Measurements from ENCODE around the gene FAM174C. TPM values are rescaled to one million over a fixed set of nuclear protein-coding genes. Genes with fewer than 3 reads are reported as not detected.

The FAM174C gene
- total RNA-seq, 1 experiment from 2014 or later: 77.1 TPM

DNA sequence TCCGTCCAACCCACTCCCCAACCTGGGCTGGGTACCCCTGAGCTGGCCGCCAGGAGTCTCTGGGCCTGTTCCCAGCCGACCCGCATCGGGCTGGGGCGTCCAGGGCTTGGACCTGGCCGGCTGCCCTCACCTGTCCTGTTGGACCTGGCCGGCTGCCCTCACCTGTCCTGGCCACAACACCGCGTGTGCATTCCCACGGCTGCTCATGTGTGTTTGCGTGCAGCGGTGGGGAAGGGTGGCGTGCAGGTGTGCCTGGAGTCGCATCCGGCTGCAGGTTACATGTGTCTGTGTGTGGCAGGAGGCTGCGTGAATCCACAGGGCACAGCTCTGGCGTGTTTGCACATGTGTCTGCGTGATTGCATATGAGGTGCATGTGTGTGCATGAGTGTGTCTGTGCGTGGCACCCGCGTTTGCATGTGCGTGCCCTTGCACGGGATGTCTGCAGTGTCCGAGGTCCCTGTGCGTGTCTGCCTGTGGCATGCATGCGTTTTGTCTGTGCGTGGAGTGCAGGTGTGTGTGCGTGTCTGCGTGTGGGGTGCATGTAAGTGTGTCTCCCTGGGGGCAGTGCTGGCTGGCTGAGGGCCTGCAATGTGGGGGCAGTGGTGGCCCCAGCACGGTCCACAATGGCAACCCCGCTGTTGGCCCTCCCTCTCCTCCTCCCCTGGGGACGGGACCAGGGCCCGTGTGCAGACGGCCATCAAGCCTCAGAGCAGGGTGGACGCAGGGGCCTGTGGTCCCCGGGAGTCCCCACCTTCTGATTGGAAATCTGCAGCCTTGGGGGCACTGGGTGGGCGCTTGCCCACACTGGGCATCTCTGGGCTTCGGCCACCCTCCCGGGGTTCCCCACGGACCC is 13.7 kb downstream of the FAM174C start:
- Histone ChIP-seq H3K27ac (ENCODE audit: low read depth, low read length) (no peak overlapping the region), H3K9ac (ENCODE audit: low read length) (no peak overlapping the region)
- no TSS peak for BruUV-seq (replicated peaks)

More for the DNA sequence above, 13.7 kb downstream of the FAM174C start:
- H3K27me3 ChIP-seq (ENCODE audit: insufficient read depth, low read length): no peaks in the 10 kb centered on the region
- RAD21 ChIA-PET (ENCODE audit: low non-redundant PET in 1 of 2, low total read pairs in 2 of 2, uncharacterized antibody in 2 of 2, unreplicated experiment in 2 of 2): no interaction called here
- no peak overlapping the region for H3K4me3 ChIP-seq (replicated peaks in 1 of 2; ENCODE audit: low read depth in 1 of 2, low read length in 2 of 2)
- no peaks in the 10 kb centered on the region for H4K20me1 ChIP-seq (ENCODE audit: insufficient read depth)
- H3K9me3 ChIP-seq (ENCODE audit: control insufficient read depth in 1 of 2, insufficient read depth in 1 of 2, low read depth in 1 of 2, low read length in 2 of 2): no peaks in the 10 kb centered on the region
- no peaks in the 10 kb centered on the region for H3K36me3 ChIP-seq (ENCODE audit: control insufficient read depth in 1 of 2, insufficient read depth in 2 of 2, low read length in 2 of 2)
- no peaks in the 10 kb centered on the region for H3K79me2 ChIP-seq (ENCODE audit: insufficient read depth, low read length)
- H3K4me2 ChIP-seq (ENCODE audit: low read length): no peak overlapping the region
- no peak overlapping the region for H2AFZ ChIP-seq (ENCODE audit: low read depth, low read length, poor library complexity, severe bottlenecking)
- CTCF ChIA-PET: no interaction called here
- no peaks in the 10 kb centered on the region for H3K9me2 ChIP-seq (ENCODE audit: insufficient read depth)
- DNase-seq (ENCODE audit: low read depth, low spot score) (no peak), ATAC-seq (no peak)
- intact Hi-C loops (cut with micrococcal nuclease): no loop called here
- TF ChIP-seq, protein P1, sequence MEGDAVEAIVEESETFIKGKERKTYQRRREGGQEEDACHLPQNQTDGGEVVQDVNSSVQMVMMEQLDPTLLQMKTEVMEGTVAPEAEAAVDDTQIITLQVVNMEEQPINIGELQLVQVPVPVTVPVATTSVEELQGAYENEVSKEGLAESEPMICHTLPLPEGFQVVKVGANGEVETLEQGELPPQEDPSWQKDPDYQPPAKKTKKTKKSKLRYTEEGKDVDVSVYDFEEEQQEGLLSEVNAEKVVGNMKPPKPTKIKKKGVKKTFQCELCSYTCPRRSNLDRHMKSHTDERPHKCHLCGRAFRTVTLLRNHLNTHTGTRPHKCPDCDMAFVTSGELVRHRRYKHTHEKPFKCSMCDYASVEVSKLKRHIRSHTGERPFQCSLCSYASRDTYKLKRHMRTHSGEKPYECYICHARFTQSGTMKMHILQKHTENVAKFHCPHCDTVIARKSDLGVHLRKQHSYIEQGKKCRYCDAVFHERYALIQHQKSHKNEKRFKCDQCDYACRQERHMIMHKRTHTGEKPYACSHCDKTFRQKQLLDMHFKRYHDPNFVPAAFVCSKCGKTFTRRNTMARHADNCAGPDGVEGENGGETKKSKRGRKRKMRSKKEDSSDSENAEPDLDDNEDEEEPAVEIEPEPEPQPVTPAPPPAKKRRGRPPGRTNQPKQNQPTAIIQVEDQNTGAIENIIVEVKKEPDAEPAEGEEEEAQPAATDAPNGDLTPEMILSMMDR (IDR thresholded peaks at IDR 0.05 in 2 of 3, conservative IDR thresholded peaks at IDR 0.05 in 1 of 3; ENCODE audit: borderline replicate concordance in 1 of 3, insufficient read depth in 1 of 3, low read depth in 2 of 3, low read length in 2 of 3): no peak
- TF ChIP-seq POLR2AphosphoS5 (IDR thresholded peaks at IDR 0.05; ENCODE audit: low read depth, low read length) (no peak), SP1 (IDR thresholded peaks at IDR 0.05; ENCODE audit: low read depth) (no peak), EZH2 (IDR thresholded peaks at IDR 0.05) (no peak), CBX3 (IDR thresholded peaks at IDR 0.05; ENCODE audit: low read depth) (no peak), SIN3A (IDR thresholded peaks at IDR 0.05; ENCODE audit: low read depth) (no peak), ZFX (IDR thresholded peaks at IDR 0.05) (no peak), POLR2A (IDR thresholded peaks at IDR 0.05; ENCODE audit: borderline replicate concordance, extremely low read depth, insufficient read depth, insufficient read length) (no peak), EGR1 (IDR thresholded peaks at IDR 0.05; ENCODE audit: low read depth) (no peak), TCF7L2 (IDR thresholded peaks at IDR 0.05; ENCODE audit: borderline replicate concordance, extremely low read depth, insufficient read depth, insufficient read length) (no peak), JUND (IDR thresholded peaks at IDR 0.05) (no peak)
- TF ChIP-seq, protein P2, sequence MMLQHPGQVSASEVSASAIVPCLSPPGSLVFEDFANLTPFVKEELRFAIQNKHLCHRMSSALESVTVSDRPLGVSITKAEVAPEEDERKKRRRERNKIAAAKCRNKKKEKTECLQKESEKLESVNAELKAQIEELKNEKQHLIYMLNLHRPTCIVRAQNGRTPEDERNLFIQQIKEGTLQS (IDR thresholded peaks at IDR 0.05): no peak
- TF ChIP-seq, protein P3, sequence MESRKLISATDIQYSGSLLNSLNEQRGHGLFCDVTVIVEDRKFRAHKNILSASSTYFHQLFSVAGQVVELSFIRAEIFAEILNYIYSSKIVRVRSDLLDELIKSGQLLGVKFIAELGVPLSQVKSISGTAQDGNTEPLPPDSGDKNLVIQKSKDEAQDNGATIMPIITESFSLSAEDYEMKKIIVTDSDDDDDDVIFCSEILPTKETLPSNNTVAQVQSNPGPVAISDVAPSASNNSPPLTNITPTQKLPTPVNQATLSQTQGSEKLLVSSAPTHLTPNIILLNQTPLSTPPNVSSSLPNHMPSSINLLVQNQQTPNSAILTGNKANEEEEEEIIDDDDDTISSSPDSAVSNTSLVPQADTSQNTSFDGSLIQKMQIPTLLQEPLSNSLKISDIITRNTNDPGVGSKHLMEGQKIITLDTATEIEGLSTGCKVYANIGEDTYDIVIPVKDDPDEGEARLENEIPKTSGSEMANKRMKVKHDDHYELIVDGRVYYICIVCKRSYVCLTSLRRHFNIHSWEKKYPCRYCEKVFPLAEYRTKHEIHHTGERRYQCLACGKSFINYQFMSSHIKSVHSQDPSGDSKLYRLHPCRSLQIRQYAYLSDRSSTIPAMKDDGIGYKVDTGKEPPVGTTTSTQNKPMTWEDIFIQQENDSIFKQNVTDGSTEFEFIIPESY (IDR thresholded peaks at IDR 0.05; ENCODE audit: extremely low read depth, insufficient replicate concordance, low read length): no peak
- TF ChIP-seq, protein P4, sequence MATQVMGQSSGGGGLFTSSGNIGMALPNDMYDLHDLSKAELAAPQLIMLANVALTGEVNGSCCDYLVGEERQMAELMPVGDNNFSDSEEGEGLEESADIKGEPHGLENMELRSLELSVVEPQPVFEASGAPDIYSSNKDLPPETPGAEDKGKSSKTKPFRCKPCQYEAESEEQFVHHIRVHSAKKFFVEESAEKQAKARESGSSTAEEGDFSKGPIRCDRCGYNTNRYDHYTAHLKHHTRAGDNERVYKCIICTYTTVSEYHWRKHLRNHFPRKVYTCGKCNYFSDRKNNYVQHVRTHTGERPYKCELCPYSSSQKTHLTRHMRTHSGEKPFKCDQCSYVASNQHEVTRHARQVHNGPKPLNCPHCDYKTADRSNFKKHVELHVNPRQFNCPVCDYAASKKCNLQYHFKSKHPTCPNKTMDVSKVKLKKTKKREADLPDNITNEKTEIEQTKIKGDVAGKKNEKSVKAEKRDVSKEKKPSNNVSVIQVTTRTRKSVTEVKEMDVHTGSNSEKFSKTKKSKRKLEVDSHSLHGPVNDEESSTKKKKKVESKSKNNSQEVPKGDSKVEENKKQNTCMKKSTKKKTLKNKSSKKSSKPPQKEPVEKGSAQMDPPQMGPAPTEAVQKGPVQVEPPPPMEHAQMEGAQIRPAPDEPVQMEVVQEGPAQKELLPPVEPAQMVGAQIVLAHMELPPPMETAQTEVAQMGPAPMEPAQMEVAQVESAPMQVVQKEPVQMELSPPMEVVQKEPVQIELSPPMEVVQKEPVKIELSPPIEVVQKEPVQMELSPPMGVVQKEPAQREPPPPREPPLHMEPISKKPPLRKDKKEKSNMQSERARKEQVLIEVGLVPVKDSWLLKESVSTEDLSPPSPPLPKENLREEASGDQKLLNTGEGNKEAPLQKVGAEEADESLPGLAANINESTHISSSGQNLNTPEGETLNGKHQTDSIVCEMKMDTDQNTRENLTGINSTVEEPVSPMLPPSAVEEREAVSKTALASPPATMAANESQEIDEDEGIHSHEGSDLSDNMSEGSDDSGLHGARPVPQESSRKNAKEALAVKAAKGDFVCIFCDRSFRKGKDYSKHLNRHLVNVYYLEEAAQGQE (IDR thresholded peaks at IDR 0.05; ENCODE audit: low read depth): no peak
- POLR2A ChIA-PET: no interaction called here
- peaks cover 17 to 34% of the 10 kb centered on the region in 2 experiments for H3K4me1 ChIP-seq (ENCODE audit: control insufficient read depth in 1 of 2, insufficient read depth in 2 of 2, low read length in 2 of 2)
